ENCODE data around the gene TRRAP. TPM values are rescaled to one million over a fixed set of nuclear protein-coding genes. Genes with fewer than 3 reads are reported as not detected.

TRRAP gene
- 12.3 and 14.1 TPM in 2 replicates for total RNA-seq

GRCh38 chr7:98878365-98879197, at the start of gene TRRAP:
TSS of gene TRRAP (plus strand) at chr7:98878532. CDS start at chr7:98881151, 2,619 bp downstream.

GRCh38 chr7:98869597-98870120, 8.7 kb upstream of the TRRAP start, which contains the start of gene TMEM130:
TSS of gene TMEM130 (minus strand) at chr7:98870014. CDS start at chr7:98869861, 153 bp downstream.

Other genes starting within 250 kb of the TRRAP start
- gene TMEM130, start 8.5 kb upstream of the TRRAP start, total RNA-seq = 0.69 and 1.3 TPM in 2 replicates